Measurements from ENCODE around the gene EFCAB6. TPM values are rescaled to one million over a fixed set of nuclear protein-coding genes. Genes with fewer than 3 reads are reported as not detected.

EFCAB6 gene
- total and polyA plus RNA-seq, 2 of the 4 experiments (the other 2 are of a cell fraction) = 0.44 to 1.1 TPM

DNA sequence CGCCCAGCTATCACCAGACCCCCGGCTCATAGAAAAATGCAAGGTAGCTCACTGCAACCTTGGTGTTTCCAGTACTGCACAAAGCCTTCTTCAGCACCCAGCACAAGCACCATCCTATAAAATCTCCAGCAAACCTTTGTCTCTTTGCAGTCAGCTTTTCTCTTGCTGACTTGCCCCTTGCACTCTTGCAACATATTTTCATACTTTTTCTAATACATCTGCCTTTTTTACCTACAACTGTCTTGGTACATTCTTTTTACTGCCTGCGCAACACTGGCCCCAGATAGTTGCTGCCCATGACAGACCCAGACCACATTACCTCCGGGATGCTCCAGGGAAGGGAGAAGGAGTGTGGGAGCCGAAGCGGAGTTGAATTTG is 257.9 kb downstream of the EFCAB6 start (continued):
- TF ChIP-seq RFX5 (IDR thresholded peaks at IDR 0.05; ENCODE audit: low read depth, low read length) (no peak), MXI1 (IDR thresholded peaks at IDR 0.05; ENCODE audit: borderline replicate concordance, low read depth, low read length) (no peak), MAZ (IDR thresholded peaks at IDR 0.05; ENCODE audit: borderline replicate concordance, low read depth, low read length) (no peak), MAFK (IDR thresholded peaks at IDR 0.05; ENCODE audit: low read depth, low read length) (no peak)

DNA sequence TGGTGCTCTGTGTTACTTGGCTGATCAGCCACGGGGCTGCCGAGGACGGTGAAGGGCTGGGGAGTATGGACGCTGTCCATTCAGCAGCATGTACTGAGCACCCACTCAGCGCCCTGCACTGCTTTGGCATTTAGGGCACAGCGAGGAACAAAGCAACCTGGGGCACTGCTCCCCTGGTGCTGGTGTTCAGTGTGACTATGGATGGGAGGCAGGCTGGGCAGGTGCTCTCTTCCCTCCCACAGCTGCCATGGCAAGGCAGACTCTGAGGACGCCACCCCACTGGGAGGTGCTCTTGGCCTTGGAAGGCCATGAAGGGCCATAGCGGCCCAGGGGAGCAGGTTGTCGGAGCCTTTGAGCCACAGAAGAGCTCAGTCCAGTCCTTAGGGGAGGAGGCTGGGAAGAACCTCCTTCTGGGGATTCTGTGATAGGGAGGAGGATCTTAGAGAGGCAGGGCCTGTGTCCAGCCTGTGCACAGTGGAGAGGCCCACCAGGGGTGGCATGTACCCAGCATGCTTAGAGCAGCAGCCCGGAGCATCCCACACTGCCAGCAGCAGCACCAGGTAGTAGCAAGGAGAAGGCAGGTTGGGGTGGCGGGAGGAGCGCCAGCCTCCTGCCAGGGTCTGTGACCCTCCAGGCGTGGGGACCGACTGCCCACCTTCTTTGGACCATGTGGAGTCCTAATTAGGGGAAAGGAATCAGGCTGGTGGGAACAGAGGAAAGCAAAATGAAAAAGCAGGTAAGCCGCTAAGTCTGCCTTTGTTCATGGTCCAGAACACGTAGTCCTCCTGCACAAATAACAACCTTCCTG is 258.4 kb downstream of the EFCAB6 start:
- Histone ChIP-seq H4K91ac (ENCODE audit: insufficient read depth, low read depth, low read length) (no peak overlapping the region), H2AFZ (replicated peaks; ENCODE audit: low read length, poor library complexity) (no peak overlapping the region), H2AK9ac (replicated peaks; ENCODE audit: low read depth, low read length, poor library complexity) (no peak overlapping the region), H2BK5ac (ENCODE audit: low read depth, low read length, poor library complexity, severe bottlenecking) (no peak overlapping the region), H3K27ac (ENCODE audit: insufficient read depth, low read length) (no peak overlapping the region), H4K5ac (ENCODE audit: low read depth, low read length) (no peak overlapping the region), H3K14ac (replicated peaks; ENCODE audit: low read depth, low read length) (no peak overlapping the region), H3K79me1 (ENCODE audit: low read depth in 1 of 2, low read length in 2 of 2) (no peaks in the 10 kb centered on the region), H3K18ac (ENCODE audit: low read depth, low read length) (no peak overlapping the region), H3K36me3 (ENCODE audit: control insufficient read depth, insufficient read depth, low read length) (no peaks in the 10 kb centered on the region), H3K4me3 (ENCODE audit: insufficient read depth, low read depth, low read length) (no peak overlapping the region), H3K9me1 (ENCODE audit: insufficient read depth, low read length) (no peaks in the 10 kb centered on the region), H3K9ac (ENCODE audit: low read depth, low read length) (no peak overlapping the region), H3K27me3 (ENCODE audit: control insufficient read depth, insufficient read depth, low read length) (no peaks in the 10 kb centered on the region), H2AK5ac (ENCODE audit: low read depth, low read length) (no peak overlapping the region), H3K56ac (ENCODE audit: extremely low read depth, insufficient read depth, low read length) (no peak overlapping the region), H4K20me1 (ENCODE audit: insufficient read depth, low read length) (no peaks in the 10 kb centered on the region), H3K9me3 (ENCODE audit: control insufficient read depth, insufficient read depth, low read length) (no peaks in the 10 kb centered on the region), H2BK120ac (ENCODE audit: low read depth, low read length) (no peak overlapping the region), H2BK20ac (ENCODE audit: low read depth, low read length) (no peak overlapping the region), H3K4me2 (ENCODE audit: low read depth, low read length) (no peak overlapping the region), H4K8ac (ENCODE audit: low read depth in 2 of 2, low read length in 2 of 2) (no peak overlapping the region), H3K23ac (ENCODE audit: low read depth, low read length) (no peak overlapping the region), H3K4ac (ENCODE audit: low read depth, low read length) (no peak overlapping the region), H2BK15ac (ENCODE audit: low read depth, low read length) (no peak overlapping the region), H3K4me1 (ENCODE audit: control insufficient read depth, insufficient read depth, low read length) (no peaks in the 10 kb centered on the region)
- ChIA-PET POLR2A (ENCODE audit: unreplicated experiment) (no interaction called here), CTCF (no interaction called here)
- no peak for DNase-seq
- no peak for ATAC-seq (ENCODE audit: low read depth)
- dilution Hi-C loops (cut with HindIII; ENCODE audit: low sequenced_read_pairs, unreplicated experiment) (no loop called here), intact Hi-C loops (cut with micrococcal nuclease) (no loop called here), in situ Hi-C loops (cut with MboI; ENCODE audit: low sequenced_read_pairs) (no loop called here)
- WGBS, 2 experiments (ENCODE audit: extremely low coverage in 2 of 2, insufficient read length in 1 of 2) = 73% methylated on average over 11 of the region's 16 CpGs; no CpG with 5 or more reads in 1 of the 2 experiments
- no TSS peak for BruUV-seq (replicated peaks)
- TF ChIP-seq CHD1 (IDR thresholded peaks at IDR 0.05; ENCODE audit: low read depth, low read length) (no peak), SMC3 (IDR thresholded peaks at IDR 0.05; ENCODE audit: low read depth, low read length) (no peak), CEBPB (IDR thresholded peaks at IDR 0.05; ENCODE audit: low read depth, low read length) (no peak), RAD21 (IDR thresholded peaks at IDR 0.05; ENCODE audit: low read length) (no peak), BHLHE40 (IDR thresholded peaks at IDR 0.05; ENCODE audit: low read depth, low read length) (no peak), FOS (IDR thresholded peaks at IDR 0.05; ENCODE audit: low read depth, low read length) (no peak), MXI1 (IDR thresholded peaks at IDR 0.05; ENCODE audit: borderline replicate concordance, low read depth, low read length) (no peak), RCOR1 (IDR thresholded peaks at IDR 0.05; ENCODE audit: insufficient replicate concordance, low read length) (no peak), RFX5 (IDR thresholded peaks at IDR 0.05; ENCODE audit: low read depth, low read length) (no peak), MAZ (IDR thresholded peaks at IDR 0.05; ENCODE audit: borderline replicate concordance, low read depth, low read length) (no peak), NFE2L2 (IDR thresholded peaks at IDR 0.05; ENCODE audit: low read depth, low read length) (no peak)
- TF ChIP-seq, protein P1, sequence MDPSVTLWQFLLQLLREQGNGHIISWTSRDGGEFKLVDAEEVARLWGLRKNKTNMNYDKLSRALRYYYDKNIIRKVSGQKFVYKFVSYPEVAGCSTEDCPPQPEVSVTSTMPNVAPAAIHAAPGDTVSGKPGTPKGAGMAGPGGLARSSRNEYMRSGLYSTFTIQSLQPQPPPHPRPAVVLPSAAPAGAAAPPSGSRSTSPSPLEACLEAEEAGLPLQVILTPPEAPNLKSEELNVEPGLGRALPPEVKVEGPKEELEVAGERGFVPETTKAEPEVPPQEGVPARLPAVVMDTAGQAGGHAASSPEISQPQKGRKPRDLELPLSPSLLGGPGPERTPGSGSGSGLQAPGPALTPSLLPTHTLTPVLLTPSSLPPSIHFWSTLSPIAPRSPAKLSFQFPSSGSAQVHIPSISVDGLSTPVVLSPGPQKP (IDR thresholded peaks at IDR 0.05; ENCODE audit: borderline replicate concordance, low read depth, low read length) = no peak
- TF ChIP-seq, protein P2, sequence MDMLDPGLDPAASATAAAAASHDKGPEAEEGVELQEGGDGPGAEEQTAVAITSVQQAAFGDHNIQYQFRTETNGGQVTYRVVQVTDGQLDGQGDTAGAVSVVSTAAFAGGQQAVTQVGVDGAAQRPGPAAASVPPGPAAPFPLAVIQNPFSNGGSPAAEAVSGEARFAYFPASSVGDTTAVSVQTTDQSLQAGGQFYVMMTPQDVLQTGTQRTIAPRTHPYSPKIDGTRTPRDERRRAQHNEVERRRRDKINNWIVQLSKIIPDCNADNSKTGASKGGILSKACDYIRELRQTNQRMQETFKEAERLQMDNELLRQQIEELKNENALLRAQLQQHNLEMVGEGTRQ (IDR thresholded peaks at IDR 0.05; ENCODE audit: low read depth, low read length) = no peak
